Cardiac muscle cell (in vitro differentiated cells and primary cell): ENCODE measurements around the gene SCRT2. TPM values are rescaled to one million over a fixed set of nuclear protein-coding genes. Genes with fewer than 3 reads are reported as not detected.

Experiments
- DNase-seq, 2 donors: peaks; one replicate each; pipeline versions ENCODE4 v3.0.0 to v3.0.0-alpha.2; 2010 to 2017; ENCODE audit warnings: low read depth in 1 of 2, low spot score in 1 of 2
- H3K27ac ChIP-seq: fragments of 200-600 bp; sonication (generic); 2 replicates; pipeline ENCODE4 v1.5.1; 2016
- H3K27me3 ChIP-seq: fragments of 200-600 bp; sonication (generic); 2 replicates; pipeline ENCODE4 v1.6.0; 2016; ENCODE audit warnings: control low read depth
- H3K36me3 ChIP-seq: fragments of 200-600 bp; sonication (generic); 2 replicates; pipeline ENCODE4 v1.5.1; 2016; ENCODE audit warnings: control low read depth
- H3K4me1 ChIP-seq: fragments of 200-600 bp; sonication (generic); 2 replicates; pipeline ENCODE4 v1.8.1; 2017; ENCODE audit warnings: low read depth, mild to moderate bottlenecking, mixed run types
- H3K4me3 ChIP-seq: fragments of 200-600 bp; sonication (generic); 2 replicates; pipeline ENCODE4 v1.5.1; 2016; ENCODE audit warnings: mild to moderate bottlenecking
- H3K9me3 ChIP-seq: fragments of 200-600 bp; sonication (generic); 2 replicates; pipeline ENCODE4 v1.5.1; 2017; ENCODE audit warnings: low read depth, mild to moderate bottlenecking, control low read depth
- polyA plus RNA-seq: library from polyadenylated mRNA; unstranded; fragments of >200 nt; fragmentation: Nextera tagmentation; extraction: Ambion mirVana; gene quantifications from 2 replicates; pipeline ENCODE4 v1.2.1, GENCODE V29; 2016
- total RNA-seq: library from RNA; depleted of rRNA; stranded (reverse); fragments of >200 nt; gene quantifications from 2 replicates; pipeline ENCODE4 v1.2.3, GENCODE V29; 2016
- TF ChIP-seq, protein P1 (sequence below): IDR thresholded peaks from 2 replicates; pipeline ENCODE4 v1.5.1; 2012; ENCODE audit warnings: low read depth, mild to moderate bottlenecking, low read length

SCRT2 gene
- total and polyA plus RNA-seq, 2 experiments from 2014 or later: not detected

DNA sequence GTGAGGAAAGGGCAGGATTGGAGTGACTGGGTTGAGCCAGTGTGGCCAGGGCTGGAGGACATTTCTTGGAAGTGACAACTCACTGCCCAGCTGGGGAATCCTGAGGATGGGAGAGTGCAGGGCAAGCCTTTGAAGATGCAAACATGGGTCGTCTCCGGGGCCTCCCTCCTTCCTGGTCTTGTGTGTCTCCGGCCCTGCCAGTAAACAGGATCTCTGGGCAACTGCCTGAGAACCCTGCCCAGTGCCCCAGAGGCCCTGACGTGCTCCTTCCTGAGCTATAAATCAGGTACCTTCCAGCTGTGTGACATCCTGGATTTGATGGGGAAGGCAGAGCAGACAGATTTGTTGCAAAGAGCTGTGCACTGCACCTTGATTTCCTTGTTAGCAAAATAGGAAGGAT, 52.6 kb downstream of the SCRT2 start:
- Histone ChIP-seq H3K4me1 (no peaks in the 10 kb centered on the region), H3K27ac (no peak overlapping the region), H3K27me3 (no peaks in the 10 kb centered on the region), H3K9me3 (no peaks in the 10 kb centered on the region), H3K4me3 (no peak overlapping the region), H3K36me3 (no peaks in the 10 kb centered on the region)
- no peak for DNase-seq
- TF ChIP-seq, protein P1, sequence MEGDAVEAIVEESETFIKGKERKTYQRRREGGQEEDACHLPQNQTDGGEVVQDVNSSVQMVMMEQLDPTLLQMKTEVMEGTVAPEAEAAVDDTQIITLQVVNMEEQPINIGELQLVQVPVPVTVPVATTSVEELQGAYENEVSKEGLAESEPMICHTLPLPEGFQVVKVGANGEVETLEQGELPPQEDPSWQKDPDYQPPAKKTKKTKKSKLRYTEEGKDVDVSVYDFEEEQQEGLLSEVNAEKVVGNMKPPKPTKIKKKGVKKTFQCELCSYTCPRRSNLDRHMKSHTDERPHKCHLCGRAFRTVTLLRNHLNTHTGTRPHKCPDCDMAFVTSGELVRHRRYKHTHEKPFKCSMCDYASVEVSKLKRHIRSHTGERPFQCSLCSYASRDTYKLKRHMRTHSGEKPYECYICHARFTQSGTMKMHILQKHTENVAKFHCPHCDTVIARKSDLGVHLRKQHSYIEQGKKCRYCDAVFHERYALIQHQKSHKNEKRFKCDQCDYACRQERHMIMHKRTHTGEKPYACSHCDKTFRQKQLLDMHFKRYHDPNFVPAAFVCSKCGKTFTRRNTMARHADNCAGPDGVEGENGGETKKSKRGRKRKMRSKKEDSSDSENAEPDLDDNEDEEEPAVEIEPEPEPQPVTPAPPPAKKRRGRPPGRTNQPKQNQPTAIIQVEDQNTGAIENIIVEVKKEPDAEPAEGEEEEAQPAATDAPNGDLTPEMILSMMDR: no peak

DNA sequence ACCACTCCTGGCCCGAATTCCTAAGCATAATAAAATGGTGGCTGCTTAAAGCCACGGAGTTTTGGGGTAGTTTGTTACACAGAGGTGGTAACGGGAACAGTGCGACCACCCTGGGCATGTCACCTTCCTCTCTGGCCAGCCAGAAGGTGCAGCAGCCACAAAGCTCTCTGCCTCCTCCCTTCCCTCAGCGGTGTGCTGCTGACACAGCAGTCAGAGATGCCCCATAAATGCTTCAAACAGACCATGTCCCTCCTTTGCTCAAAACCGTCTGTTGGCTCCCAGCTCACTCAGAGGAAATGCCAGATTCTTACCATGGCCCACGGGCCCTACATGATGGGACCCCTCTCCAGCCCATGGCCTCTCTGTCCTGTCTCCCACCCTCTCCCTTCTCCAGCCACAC, 53.4 kb downstream of the SCRT2 start:
- H3K27ac ChIP-seq: no peak overlapping the region
- DNase-seq: no peak
- no peaks in the 10 kb centered on the region for H3K4me1 ChIP-seq
- no peaks in the 10 kb centered on the region for H3K27me3 ChIP-seq
- TF ChIP-seq, protein P1: no peak
- no peak overlapping the region for H3K4me3 ChIP-seq
- H3K9me3 ChIP-seq: no peaks in the 10 kb centered on the region
- no peaks in the 10 kb centered on the region for H3K36me3 ChIP-seq

DNA sequence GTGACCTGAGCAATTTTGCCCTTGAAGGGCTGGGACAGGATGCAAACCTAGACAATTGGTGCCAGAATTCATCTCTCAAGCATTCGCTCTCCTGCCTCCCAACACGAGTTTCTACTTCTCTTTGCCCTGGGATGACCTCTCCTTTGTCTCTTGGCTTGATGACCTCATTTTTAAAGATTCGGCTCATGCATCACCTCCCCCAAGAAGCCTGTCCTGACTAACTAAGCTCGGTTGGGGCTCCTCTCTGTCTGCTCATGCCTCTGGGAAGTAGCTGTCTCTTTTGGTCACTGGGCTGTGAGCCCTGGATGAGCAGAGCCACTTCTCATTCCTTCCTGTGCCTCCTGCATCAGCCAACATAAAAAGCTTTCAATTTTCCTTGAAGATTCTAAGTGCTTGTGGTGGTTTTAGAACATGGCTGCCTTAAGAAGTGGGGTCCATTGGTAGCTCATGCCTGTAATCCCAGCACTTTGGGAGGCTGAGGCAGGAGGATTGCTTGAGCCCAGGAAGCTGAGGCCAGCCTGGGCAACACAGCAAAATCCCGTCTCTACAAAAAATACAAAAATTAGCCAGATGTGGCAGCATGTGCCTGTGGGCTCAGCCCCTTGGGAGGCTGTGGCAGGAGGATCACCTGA, 54.4 kb downstream of the SCRT2 start:
- H3K4me1 ChIP-seq: no peaks in the 10 kb centered on the region
- H3K27me3 ChIP-seq: no peaks in the 10 kb centered on the region
- H3K27ac ChIP-seq: no peak overlapping the region
- H3K9me3 ChIP-seq: no peaks in the 10 kb centered on the region
- H3K4me3 ChIP-seq: no peak overlapping the region
- no peak for DNase-seq
- TF ChIP-seq, protein P1: no peak
- H3K36me3 ChIP-seq: no peaks in the 10 kb centered on the region

DNA sequence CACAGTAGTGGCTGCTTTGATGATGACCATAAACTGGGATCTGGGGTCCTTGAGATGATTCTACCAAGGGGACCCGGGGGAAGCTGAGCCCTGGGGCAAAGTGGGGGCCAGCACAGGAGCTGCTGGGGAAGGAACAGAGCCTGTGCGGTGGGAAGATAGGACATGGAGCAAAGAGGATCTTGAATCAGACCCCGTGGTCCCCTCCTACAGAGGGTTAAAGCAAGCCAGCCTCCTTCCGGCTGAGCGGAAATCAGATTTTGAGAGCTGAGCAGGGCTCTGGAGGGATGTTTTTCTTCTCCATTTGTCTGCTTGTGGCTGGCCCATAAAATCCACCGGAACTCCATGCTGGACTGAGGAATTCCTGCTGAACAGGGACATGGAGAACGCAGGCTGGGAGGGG, 55.4 kb downstream of the SCRT2 start:
- H3K4me3 ChIP-seq: no peak overlapping the region
- H3K27me3 ChIP-seq: no peaks in the 10 kb centered on the region
- H3K27ac ChIP-seq: no peak overlapping the region
- no peaks in the 10 kb centered on the region for H3K36me3 ChIP-seq
- no peaks in the 10 kb centered on the region for H3K9me3 ChIP-seq
- no peak for DNase-seq
- H3K4me1 ChIP-seq: no peaks in the 10 kb centered on the region
- TF ChIP-seq, protein P1: no peak

DNA sequence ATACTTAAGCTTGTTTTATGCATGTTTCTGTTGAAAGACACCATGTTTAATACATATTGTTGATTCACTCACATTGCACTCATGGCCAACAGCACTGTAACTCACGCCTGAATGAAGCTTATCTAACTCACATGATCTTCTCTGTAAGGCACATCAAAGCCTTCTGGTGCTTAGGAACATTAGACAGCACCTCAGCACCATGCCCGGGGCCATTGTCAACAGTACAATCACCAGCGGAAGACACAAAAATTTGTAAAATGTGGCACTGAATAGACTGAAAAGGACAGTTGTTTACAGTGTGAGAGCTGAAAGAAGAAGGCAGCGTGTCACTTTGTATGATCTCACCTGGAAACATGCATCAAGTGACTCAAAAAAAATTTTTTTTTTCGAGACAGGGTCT, 56.6 kb downstream of the SCRT2 start:
- H3K9me3 ChIP-seq: no peaks in the 10 kb centered on the region
- no peak overlapping the region for H3K27ac ChIP-seq
- DNase-seq: no peak
- TF ChIP-seq, protein P1: no peak
- H3K36me3 ChIP-seq: no peaks in the 10 kb centered on the region
- no peaks in the 10 kb centered on the region for H3K4me1 ChIP-seq
- no peaks in the 10 kb centered on the region for H3K27me3 ChIP-seq
- no peak overlapping the region for H3K4me3 ChIP-seq
